WTC11 (cell line): ENCODE results near the gene TAF15.
A peak's percentile ranks its signal among the peaks of the same experiment; 100 is the strongest.

Source experiments
- CBFB ChIP-seq: sonication (generic); formaldehyde crosslinking; IDR thresholded peaks from 2 replicates; pipeline ENCODE4 v1.8.1; 2022; ENCODE audit warnings: mild to moderate bottlenecking, low read depth, missing genetic modification reagents
- CTCF ChIP-seq: fragments of 200-600 bp; IDR thresholded peaks from 2 replicates; pipeline ENCODE4 v1.8.0; 2022; ENCODE audit warnings: antibody characterized with exemption
- ETV6 ChIP-seq: sonication (generic); formaldehyde crosslinking; IDR thresholded peaks from 2 replicates; pipeline ENCODE4 v1.8.1; 2022; ENCODE audit warnings: mild to moderate bottlenecking, missing genetic modification reagents
- IRF1 ChIP-seq: sonication (generic); formaldehyde crosslinking; IDR thresholded peaks from 2 replicates; pipeline ENCODE4 v1.8.0; 2023; ENCODE audit warnings: missing genetic modification reagents
- PRDM15 ChIP-seq: sonication (generic); formaldehyde crosslinking; IDR thresholded peaks from 2 replicates; pipeline ENCODE4 v1.8.0; 2022; ENCODE audit warnings: missing genetic modification reagents
- USF2 ChIP-seq: sonication (generic); formaldehyde crosslinking; IDR thresholded peaks from 2 replicates; pipeline ENCODE4 v1.8.1; 2023; ENCODE audit warnings: mild to moderate bottlenecking, missing genetic modification reagents, moderate library complexity

- TF ChIP-seq ETV6 (CRISPR knock-in tag), result peak; percentile 44; the same call in 1 of the 2 replicates
- peak; percentile 34; the same call in 1 of the 2 replicates for TF ChIP-seq USF2
- peak; percentile 83 for TF ChIP-seq CTCF
- no peak for TF ChIP-seq IRF1 (CRISPR knock-in tag)
- no peak for TF ChIP-seq PRDM15 (CRISPR knock-in tag)
- no peak for TF ChIP-seq CBFB
Observed at GRCh38 chr17:35764123-35764991, 44.9 kb upstream of the TAF15 start.
